Hepatocyte (in vitro differentiated cells): Measurements from ENCODE around the gene POLR2I. TPM values are rescaled to one million over a fixed set of nuclear protein-coding genes. Genes with fewer than 3 reads are reported as not detected.

Source experiments
- DNase-seq: peaks from one replicate; pipeline ENCODE4 v3.0.0-alpha.2; 2016; ENCODE audit warnings: low spot score
- H2AFZ ChIP-seq: fragments of 200-600 bp; sonication (generic); 2 replicates; pipeline ENCODE4 v1.6.0; 2016; ENCODE audit warnings: antibody characterized with exemption, mild to moderate bottlenecking
- H3K27ac ChIP-seq: fragments of 200-600 bp; sonication (generic); 2 replicates; pipeline ENCODE4 v1.5.1; 2016; ENCODE audit warnings: mild to moderate bottlenecking
- H3K27me3 ChIP-seq: fragments of 200-600 bp; sonication (generic); 2 replicates; pipeline ENCODE4 v1.6.1; 2016
- H3K36me3 ChIP-seq: fragments of 200-600 bp; sonication (generic); replicated peaks from 2 replicates; pipeline ENCODE4 v1.5.1; 2016; ENCODE audit warnings: low read depth; ENCODE audit not compliant: insufficient read depth
- H3K4me1 ChIP-seq: fragments of 200-600 bp; sonication (generic); 2 replicates; pipeline ENCODE4 v1.5.1; 2016; ENCODE audit warnings: mild to moderate bottlenecking, moderate library complexity; ENCODE audit not compliant: insufficient read depth
- H3K4me2 ChIP-seq: fragments of 200-600 bp; sonication (generic); 2 replicates; pipeline ENCODE4 v1.6.0; 2016
- H3K4me3 ChIP-seq: fragments of 200-600 bp; sonication (generic); 2 replicates; pipeline ENCODE4 v1.5.1; 2016; ENCODE audit warnings: mild to moderate bottlenecking
- H3K79me2 ChIP-seq: fragments of 200-600 bp; sonication (generic); 2 replicates; pipeline ENCODE4 v1.6.0; 2017; ENCODE audit warnings: mild to moderate bottlenecking
- H3K9me2 ChIP-seq: fragments of 200-600 bp; sonication (generic); replicated peaks from 2 replicates; pipeline ENCODE4 v1.6.0; 2017; ENCODE audit warnings: mild to moderate bottlenecking; ENCODE audit not compliant: insufficient read depth
- H3K9me3 ChIP-seq: fragments of 200-600 bp; sonication (generic); 2 replicates; pipeline ENCODE4 v1.5.1; 2016; ENCODE audit warnings: low read depth, mild to moderate bottlenecking
- H4K20me1 ChIP-seq: fragments of 200-600 bp; sonication (generic); 2 replicates; pipeline ENCODE4 v1.6.0; 2016; ENCODE audit warnings: mild to moderate bottlenecking; ENCODE audit not compliant: insufficient read depth, poor library complexity, severe bottlenecking
- EZH2 ChIP-seq: fragments of 200-600 bp; sonication (generic); IDR thresholded peaks from 2 replicates; pipeline ENCODE4 v1.6.1; 2016; ENCODE audit warnings: antibody characterized with exemption, mild to moderate bottlenecking, borderline replicate concordance
- EZH2phosphoT487 ChIP-seq: fragments of 200-600 bp; sonication (generic); IDR thresholded peaks from one replicate; pipeline ENCODE4 v1.6.1; 2018; ENCODE audit warnings: antibody characterized with exemption, mild to moderate bottlenecking, low read depth, moderate library complexity; ENCODE audit not compliant: unreplicated experiment, severe bottlenecking
- WGBS: methylation state at CpG from one replicate; pipeline ENCODE4 v1.1.6; 2016; ENCODE audit warnings: low lambda C conversion rate; ENCODE audit errors: missing lambda C conversion rate; 5-methylcytosine and 5-hydroxymethylcytosine counted together
- polyA plus RNA-seq: library from polyadenylated mRNA; unstranded; fragments of >200 nt; fragmentation: Nextera tagmentation; extraction: Ambion mirVana; gene quantifications from 2 replicates; pipeline ENCODE4 v1.2.1, GENCODE V29; 2016
- total RNA-seq: library from RNA; depleted of rRNA; stranded (reverse); fragments of >200 nt; gene quantifications from 2 replicates; pipeline ENCODE4 v1.2.3, GENCODE V29; 2014
- TF ChIP-seq, protein P1 (sequence below): fragments of 200-600 bp; sonication (generic); IDR thresholded peaks from 2 replicates; pipeline ENCODE4 v1.5.1; 2016; ENCODE audit warnings: antibody characterized with exemption, mild to moderate bottlenecking; ENCODE audit not compliant: poor library complexity

POLR2I gene
- total and polyA plus RNA-seq, 2 experiments from 2014 or later = 19.3 to 115 TPM

GRCh38 chr19:36125557-36125956 is 10.9 kb upstream of the POLR2I start:
- TF ChIP-seq EZH2phosphoT487 (no peak), EZH2 (no peak)
- TF ChIP-seq, protein P1, sequence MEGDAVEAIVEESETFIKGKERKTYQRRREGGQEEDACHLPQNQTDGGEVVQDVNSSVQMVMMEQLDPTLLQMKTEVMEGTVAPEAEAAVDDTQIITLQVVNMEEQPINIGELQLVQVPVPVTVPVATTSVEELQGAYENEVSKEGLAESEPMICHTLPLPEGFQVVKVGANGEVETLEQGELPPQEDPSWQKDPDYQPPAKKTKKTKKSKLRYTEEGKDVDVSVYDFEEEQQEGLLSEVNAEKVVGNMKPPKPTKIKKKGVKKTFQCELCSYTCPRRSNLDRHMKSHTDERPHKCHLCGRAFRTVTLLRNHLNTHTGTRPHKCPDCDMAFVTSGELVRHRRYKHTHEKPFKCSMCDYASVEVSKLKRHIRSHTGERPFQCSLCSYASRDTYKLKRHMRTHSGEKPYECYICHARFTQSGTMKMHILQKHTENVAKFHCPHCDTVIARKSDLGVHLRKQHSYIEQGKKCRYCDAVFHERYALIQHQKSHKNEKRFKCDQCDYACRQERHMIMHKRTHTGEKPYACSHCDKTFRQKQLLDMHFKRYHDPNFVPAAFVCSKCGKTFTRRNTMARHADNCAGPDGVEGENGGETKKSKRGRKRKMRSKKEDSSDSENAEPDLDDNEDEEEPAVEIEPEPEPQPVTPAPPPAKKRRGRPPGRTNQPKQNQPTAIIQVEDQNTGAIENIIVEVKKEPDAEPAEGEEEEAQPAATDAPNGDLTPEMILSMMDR = no peak
- H3K36me3 ChIP-seq = no peaks in the 10 kb centered on the region
- H3K27me3 ChIP-seq = no peaks in the 10 kb centered on the region
- WGBS = 93% methylated on average over 9 of the region's 9 CpGs
- H3K9me3 ChIP-seq = no peaks in the 10 kb centered on the region
- no peaks in the 10 kb centered on the region for H3K79me2 ChIP-seq
- H3K4me3 ChIP-seq = no peak overlapping the region
- H3K4me1 ChIP-seq = peaks cover 7% of the 10 kb centered on the region
- no peaks in the 10 kb centered on the region for H4K20me1 ChIP-seq
- H2AFZ ChIP-seq = no peak overlapping the region
- H3K4me2 ChIP-seq = no peak overlapping the region
- no peaks in the 10 kb centered on the region for H3K9me2 ChIP-seq
- no peak for DNase-seq
- H3K27ac ChIP-seq = no peak overlapping the region

DNA sequence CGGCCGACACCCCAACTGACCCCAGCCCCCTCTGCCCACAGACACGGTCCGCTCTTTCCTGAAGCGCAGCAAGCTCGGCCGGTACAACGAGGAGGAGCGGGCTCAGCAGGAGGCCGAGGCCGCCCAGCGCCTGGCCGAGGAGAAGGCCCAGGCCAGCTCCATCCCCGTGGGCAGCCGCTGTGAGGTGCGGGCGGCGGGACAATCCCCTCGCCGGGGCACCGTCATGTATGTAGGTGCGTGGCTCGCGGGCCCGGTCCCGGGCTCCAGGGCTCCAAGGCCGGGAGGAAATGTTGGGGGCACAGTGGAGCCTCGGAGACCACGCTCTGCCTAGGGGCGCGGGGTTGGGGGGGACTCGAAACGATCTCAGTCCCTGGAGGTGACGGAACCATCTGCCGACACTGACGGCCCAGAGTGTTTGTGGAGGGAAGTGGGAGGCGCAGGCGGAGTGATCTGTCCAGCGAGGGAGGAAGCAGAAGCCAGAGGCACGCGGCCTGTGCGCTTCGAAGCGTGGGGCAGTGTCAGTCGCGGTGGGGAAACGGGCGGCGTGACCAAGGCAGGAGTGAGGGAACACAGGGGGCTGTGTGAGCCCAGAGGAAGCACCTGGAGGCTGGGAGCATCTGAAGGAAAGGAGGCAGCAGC is 6.9 kb upstream of the POLR2I start:
- no peak overlapping the region for H3K27ac ChIP-seq
- peaks cover 15% of the 10 kb centered on the region for H3K79me2 ChIP-seq
- H3K4me1 ChIP-seq = no peaks in the 10 kb centered on the region
- H3K4me2 ChIP-seq = no peak overlapping the region
- no peaks in the 10 kb centered on the region for H4K20me1 ChIP-seq
- no peak for TF ChIP-seq EZH2
- TF ChIP-seq, protein P1 = no peak
- no peak for TF ChIP-seq EZH2phosphoT487
- H2AFZ ChIP-seq = no peak overlapping the region
- no peaks in the 10 kb centered on the region for H3K36me3 ChIP-seq
- H3K9me3 ChIP-seq = no peaks in the 10 kb centered on the region
- WGBS = 94% methylated on average over 46 of the region's 49 CpGs
- no peak overlapping the region for H3K4me3 ChIP-seq
- no peaks in the 10 kb centered on the region for H3K9me2 ChIP-seq
- DNase-seq = no peak
- H3K27me3 ChIP-seq = no peaks in the 10 kb centered on the region

- Histone ChIP-seq H3K4me2 (no peak overlapping the region), H2AFZ (no peak overlapping the region), H3K36me3 (no peaks in the 10 kb centered on the region), H4K20me1 (no peaks in the 10 kb centered on the region), H3K27ac (no peak overlapping the region), H3K27me3 (no peaks in the 10 kb centered on the region), H3K79me2 (peaks cover 22% of the 10 kb centered on the region), H3K4me1 (peaks cover 6% of the 10 kb centered on the region), H3K4me3 (no peak overlapping the region), H3K9me3 (no peaks in the 10 kb centered on the region), H3K9me2 (no peaks in the 10 kb centered on the region)
- DNase-seq = no peak
- TF ChIP-seq EZH2 = no peak
- TF ChIP-seq, protein P1 = no peak
- WGBS = 92% methylated on average over 2 of the region's 18 CpGs
These were observed 6.3 kb upstream of the POLR2I start for GRCh38 chr19:36120984-36121358.
